ENCODE data around the gene MT1HL1.
"Not testable (repeated sequence)": the region's sequence is repeated elsewhere in the genome, so short reads cannot be mapped to it uniquely, and the experiment has no call there.

The MT1HL1 gene

DNA sequence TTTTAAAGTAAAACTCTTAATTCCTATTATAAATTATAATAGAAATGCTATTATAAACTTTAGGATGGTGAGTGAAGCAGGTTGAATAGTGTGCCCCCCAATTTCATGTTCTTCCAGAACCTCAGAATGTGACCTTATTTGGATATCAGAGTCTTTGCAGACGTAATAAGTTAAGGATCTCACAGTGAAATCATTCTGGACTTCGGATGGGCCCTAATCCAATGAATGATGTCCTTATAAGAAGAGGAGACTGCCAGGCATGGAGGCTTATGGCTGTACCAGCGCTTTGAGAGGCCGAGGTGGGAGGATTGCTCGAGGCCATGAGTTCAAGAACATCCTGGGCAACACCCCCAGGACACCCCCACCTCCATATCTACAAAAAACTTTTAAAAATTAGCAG, 9.4 kb upstream of the MT1HL1 start:
- DNase-seq: no peak

DNA sequence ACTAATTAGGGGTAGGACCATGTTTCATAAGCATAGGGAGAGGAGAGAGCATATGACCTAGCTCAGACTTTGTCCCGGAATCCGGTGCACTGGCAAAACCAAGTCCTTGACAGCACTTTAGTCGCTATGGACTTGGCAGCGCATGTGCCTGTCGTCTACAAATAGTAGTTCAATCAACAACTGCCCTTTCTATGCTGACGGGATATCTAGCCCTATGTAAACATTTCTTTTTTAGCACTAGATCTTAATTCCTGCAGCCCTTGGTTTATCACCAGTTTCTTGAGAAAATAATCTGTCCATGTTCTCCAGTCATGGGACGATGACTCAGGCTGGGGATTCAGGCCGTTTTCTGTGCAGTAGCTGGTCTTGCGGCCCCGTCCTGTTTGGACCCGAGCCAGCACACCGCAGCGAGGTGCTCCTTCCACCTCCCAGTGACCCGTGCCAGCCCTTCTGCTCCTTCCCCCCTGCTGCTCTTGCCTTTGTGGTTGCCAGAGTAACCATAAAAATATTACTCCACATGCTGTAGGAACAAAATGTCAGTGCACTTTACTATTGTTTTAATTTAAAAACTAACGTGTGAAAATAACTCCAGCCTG, 8.6 kb upstream of the MT1HL1 start:
- DNase-seq: no peak

DNA sequence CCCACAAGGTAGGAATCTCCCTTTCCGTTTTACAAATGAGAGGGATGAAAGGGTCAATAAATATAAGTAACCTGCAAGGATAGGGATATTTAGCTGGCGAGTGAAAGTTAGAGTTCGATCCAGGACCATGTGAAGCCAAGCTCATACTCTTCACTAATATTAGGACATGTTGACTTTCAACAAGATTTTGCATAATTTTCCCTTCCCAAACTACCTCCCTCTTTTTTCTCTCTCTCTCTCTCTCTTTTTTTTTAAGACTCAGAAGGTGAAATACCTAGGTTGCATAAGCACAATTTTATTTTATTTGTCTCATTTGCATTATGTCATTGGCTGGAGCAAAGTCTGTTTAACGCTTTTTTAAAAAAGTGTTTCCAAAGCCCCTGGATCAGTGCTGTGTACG, 8.1 kb upstream of the MT1HL1 start:
- DNase-seq: no peak

- DNase-seq: no peak
Observed at GRCh38 chr1:237011432-237011831, 7.2 kb upstream of the MT1HL1 start.

- no peak for DNase-seq
Observed at GRCh38 chr1:237009611-237010010, 5.4 kb upstream of the MT1HL1 start.

DNA sequence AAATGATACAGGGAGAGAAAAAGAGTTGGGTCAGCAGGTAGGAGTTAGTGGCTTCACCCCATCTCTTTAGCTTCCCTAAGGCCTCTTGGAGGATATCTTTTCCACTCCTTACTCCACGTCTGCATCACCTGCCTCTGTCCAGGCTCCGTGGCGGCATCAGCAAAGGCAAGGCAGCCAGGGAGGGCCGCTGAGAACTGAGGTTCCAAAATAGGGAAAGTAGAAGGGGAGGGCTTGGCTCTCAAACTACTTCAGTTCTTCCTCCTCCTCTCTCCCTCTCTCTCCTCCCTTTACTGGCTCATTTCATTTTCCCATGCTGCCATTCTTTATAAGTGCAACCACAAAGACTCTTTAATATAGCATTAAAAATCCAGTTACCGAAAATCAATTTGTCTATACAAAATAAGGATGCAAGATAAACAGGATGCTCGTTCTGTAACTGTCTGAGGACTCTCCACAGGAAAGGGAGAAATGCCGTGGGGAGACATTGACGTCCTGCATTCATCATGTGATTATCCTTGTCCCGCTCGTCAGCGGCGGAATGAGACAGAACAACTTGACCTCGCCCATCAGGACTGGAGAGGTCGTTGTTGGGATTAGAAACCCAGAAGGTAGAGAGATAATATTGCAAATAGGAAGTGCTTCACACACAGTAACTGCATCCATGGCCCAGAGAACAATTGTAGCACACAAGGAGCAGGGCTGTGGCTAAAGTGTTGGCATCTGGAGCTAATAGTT, 3.1 kb upstream of the MT1HL1 start:
- DNase-seq: no peak

GRCh38 chr1:237005674-237006073, 1.4 kb upstream of the MT1HL1 start:
- DNase-seq: no peak

- DNase-seq: no peak
Observed at GRCh38 chr1:237003516-237003915, 725 bp downstream of the MT1HL1 start.

DNA sequence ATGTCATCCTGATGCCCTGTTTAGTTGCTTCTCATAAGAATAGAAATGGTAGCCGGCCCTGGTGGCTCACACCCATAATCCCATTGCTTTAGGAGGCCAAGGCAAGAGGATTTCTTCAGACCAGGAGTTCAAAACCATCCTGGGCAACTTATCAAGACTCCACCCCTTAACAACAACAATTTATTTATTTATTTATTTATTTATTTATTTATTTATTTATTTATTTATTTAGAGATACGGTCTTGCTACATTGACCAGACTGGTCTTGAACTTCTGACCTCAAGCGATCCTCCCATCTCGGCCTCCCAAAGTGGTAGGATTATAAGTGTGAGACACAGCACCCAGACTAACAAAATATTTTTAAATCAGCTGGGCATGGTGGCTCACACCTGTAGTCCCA, 4.0 kb downstream of the MT1HL1 start:
- DNase-seq: no peak

DNA sequence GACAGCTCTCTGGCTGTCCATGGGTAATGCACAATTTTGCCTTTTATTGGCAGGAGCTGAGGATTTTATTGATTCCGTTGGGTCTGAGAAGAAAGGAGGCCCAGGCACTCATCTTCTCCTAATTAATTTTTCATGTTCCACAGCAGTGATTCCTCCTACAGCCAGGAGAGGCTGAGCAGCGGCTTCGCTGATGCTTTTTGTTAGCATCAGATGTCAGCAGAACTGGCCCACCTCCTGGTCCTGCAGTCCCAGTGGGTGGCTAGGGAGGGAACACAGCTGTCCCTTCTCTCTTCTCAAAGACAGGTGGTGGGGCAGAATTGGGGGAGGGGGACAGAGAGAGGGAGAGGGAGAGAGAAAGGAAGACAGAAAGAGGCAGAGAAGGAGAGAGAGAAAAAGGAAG, 5.7 kb downstream of the MT1HL1 start:
- DNase-seq: no peak

DNA sequence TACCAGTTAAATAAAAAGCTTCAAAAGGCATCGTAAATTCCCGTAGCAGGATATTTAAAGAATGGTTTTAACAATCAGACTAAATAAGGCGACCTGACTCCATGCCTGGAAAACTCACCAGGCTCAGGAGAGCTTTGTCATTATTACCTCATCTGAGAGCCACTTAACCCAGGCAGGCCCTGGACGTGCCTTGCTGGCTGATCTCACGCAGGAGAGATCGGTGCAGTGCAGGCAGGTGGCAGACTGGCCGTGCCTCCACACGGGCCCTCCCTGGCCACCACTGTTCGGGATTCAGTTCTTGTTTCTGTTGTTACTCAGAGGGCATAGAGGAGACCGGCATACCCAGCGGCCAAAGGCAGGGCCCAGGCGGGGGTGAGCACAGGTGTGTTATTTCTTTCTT, 6.4 kb downstream of the MT1HL1 start:
- DNase-seq: no peak

DNA sequence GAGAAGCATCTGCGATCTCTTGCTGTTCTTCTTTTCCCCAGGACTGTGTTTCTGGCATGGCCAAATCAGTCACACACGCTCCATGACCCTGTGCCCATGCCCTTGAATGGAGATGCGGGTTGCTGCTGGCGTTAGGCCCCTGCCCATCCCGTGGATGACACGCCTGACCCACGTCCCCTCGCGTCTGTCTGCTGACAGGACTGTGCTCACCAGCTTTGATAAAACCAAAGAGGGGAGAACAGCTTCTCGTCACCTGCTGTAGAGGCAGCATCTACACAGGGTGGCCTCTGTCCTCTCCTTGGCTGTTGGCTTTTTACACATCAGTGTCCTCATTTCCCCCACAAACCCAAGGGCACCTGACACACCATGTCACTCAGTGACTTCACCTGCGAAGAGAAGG, 6.9 kb downstream of the MT1HL1 start:
- DNase-seq: no peak

DNA sequence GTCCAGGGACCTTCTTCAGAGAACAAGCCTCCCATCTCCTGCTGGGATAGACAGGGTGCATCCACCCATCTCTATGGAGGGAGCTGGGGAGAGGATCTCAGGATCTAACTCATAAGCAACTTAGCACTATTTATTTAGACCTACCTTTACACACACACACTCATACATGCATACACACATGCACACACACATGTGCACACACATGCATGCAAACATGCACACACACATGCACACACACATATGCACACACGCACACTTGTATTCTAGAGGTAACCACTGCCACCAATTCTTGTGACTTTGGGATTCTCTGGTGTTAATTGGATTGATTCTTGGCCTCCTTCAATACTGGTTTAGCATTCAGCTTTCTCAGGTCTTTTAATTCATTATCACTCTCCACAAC, 9.8 kb downstream of the MT1HL1 start:
- DNase-seq: no peak

DNA sequence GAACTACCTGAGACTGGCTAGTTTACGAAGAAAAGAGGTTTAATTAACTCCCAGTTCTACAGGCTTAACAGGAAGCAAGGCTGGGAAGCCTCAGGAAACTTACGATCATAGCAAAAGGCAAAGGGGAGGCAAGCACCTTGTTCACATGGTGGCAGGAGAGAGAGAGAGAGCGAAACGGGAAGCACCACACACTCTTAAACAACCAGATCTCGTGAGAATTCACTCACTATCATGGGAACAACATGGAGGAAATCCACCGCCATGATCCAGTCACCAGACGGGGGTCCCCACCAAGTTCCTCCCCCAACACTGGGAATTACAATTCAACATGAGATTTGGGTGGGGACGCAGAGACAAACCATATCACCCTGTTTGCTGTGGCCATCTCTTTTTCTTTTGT, 11.8 kb downstream of the MT1HL1 start:
- DNase-seq: no peak

DNA sequence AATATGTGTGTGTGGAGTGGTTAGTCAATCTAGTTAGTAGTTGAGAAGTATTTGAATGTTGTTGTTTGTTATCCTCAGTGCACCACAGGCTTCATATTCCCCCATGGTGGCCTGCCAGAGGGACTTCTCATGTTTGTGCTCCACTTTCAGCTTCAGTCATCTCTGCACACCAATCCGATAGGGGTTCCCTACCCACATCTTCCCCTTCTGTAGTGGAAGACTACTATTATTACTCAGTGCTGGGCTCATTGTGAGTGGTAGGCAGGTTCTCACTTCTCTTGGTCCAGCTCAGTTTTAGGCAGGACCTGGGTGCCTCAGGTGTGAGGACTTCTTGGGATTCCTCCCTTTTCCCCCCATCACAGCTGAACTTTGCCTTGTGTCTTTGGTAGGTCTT, 14.2 kb downstream of the MT1HL1 start:
- DNase-seq: no peak

DNA sequence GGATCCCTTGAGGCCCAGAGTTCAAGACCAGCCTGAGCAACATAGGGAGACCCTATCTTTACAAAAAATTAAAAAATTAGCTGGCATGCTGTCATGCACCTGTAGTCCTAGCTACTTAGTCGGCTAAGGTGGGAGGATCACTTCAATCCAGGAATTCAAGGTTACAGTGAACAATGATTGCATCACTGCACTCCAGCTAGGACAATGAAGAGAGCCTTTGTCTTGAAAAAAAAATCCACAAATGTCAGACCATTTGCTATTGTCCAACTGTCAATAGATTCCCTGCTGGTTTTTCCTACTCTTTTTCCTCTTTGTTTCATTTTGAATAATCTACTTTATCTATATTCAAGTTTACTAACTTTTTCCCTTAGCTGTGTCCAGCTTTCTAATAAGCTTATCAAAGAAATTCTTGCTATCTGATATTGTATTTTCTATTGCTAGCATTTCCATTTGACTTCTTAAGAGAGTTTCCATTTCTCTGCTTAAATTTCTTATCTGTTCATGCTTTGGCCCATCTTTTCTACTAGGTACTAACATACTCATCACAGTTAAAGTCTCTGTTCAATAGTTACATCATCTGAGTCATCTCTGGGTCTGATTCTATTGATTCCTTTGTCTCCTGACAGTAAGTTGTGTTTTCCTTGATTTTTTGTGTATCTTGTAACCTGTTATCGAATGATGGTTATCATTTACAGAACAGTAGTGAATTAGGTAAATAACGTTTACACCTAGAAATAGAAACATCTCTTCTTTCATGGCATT, 14.8 kb downstream of the MT1HL1 start:
- no peak for DNase-seq

DNA sequence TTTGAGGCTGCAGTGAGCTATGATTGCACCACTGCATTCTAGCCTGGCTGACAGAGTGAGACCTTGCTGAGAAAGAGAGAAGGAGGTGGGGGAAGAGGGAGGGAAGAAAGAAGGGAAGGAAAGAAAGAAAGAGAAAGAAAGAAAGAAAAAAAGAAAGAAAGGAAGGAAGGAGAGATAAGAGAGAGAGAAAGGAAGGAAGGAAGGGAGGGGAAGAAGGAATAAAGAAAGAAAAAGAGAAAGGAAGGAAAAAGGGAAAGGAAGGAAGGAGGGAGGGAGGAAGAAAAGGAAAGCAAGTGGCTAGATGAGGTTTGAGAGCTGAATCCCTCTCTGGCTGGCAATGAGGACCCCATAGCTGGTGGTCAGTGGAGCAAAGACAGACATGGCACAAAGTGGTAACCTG, 20.4 kb downstream of the MT1HL1 start:
- DNase-seq: no peak

DNA sequence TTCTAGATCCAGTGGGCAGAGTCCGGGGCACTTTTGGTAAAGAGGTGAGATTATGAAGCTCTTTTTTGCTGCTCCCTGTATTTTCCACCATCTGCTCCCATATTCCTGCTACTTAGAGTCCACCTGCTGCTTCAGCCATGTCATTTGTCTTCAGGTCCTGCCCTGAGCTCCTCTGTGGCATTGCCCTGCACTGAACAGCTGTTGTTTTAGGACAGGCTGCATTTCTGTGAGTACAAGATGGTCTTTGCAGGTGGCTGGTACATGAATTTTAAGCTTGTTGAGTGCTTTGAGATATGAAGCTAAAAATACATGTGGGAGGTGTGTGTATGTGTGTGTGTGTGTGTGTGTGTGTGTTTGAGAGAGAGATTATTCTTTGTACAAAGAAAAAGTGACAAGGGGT, 21.9 kb downstream of the MT1HL1 start:
- no peak for DNase-seq

DNA sequence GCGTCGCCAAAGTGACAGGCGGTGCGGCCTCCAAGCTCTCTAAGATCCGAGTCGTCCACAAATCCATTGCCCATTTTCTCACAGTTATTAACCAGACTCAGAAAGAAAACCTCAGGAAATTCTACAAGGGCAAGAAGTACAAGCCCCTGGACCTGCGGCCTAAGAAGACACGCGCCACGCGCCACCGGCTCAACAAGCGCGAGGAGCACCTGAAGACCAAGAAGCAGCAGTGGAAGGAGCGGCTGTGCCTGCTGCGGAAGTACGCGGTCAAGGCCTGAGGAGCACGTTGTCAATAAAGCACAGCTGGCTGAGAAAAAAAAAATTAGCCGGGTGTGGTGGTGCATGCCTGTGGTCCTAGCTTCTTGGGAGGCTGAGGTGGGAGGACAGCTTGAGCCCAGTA, 22.8 kb downstream of the MT1HL1 start:
- not testable (repeated sequence) for DNase-seq

DNA sequence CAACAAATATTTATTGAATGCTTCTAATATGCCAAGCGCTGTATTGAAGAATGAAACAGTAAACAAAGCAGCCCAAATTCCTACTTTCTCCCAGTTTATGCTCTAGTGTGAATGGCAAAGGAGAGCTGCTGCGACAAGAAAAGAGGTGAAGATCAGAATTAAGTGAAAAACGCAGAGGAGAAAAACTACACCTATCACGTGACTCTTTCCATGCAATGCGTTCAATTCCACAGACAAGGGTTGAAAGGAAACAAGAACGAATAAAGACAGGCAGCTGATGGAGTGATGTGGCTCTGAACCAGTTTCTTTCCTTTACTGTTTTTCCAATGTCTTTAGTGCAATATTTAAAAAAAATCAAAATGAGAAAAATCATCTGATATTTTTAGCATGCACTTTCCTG, 23.6 kb downstream of the MT1HL1 start:
- no peak for DNase-seq

GRCh38 chr1:236979149-236979900, 24.9 kb downstream of the MT1HL1 start:
- DNase-seq: no peak

DNA sequence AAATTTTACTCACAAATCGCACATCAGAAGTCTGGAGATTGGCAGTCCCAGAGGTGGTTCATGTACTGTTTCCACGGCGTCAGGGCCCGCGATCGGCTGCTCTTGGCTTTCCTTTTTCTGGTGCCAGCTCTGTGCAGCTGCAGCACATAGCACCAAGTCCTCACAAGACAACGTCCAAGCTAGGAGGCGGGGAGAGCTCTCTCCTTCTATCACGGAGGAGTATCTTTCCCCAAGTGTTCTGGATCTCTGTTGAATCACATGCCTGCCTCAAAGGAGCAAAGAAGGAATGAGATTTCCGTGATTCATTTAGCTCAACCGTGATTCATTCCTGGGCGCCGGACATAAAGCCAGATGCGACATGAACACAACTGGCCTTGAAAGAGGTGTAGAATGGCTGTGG, 25.5 kb downstream of the MT1HL1 start:
- no peak for DNase-seq

GRCh38 chr1:236975461-236975860, 28.8 kb downstream of the MT1HL1 start:
- DNase-seq: no peak

- not testable (repeated sequence) for DNase-seq
Observed at GRCh38 chr1:236974025-236974424, 30.2 kb downstream of the MT1HL1 start.

Data from stimulated activated naive CD4-positive, alpha-beta T cell treated with Interleukin-2 at 50 U/mL for 16 hours (primary cell).